NCI-H345 (cell line): ENCODE data around the gene DLGAP4.
"Not testable (repeated sequence)": the region's sequence is repeated elsewhere in the genome, so short reads cannot be mapped to it uniquely, and the experiment has no call there.

Experiments used
- DNase-seq: peaks from one replicate; lab custom pipeline; 2025; lab: John Stamatoyannopoulos, UW

DLGAP4 gene

DNA sequence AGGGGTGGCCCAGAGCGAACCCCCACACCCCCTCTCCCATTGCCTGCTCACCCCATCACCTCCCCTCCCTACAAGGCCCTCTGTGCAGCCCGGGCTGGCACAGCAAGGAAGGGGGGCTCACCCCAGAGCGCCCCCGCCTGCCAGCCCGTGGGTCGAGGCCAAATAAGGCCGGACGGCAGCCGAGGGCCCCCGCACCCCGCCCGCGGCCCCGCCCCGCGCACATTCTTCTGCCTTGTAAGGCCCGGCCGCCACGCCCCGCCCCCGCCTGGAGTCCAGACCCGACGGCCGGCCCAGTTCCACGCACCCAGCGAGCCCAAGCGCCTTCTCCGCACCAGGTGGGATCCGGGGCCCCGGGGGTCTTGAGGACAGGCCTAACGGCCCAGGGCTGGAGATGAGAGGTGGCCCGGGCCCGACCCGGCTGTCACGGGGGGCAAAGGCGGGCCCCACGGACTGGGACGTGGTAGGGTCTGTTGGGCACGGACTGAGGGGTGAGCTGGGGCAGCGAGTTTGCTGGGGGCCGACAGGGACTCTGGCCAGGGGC, 235.2 kb downstream of the DLGAP4 start, which contains the start of gene MYL9:
Gene MYL9, plus strand, starts transcription at position 293 of the 541 bp plus-strand sequence. CDS start 3,366 bp downstream, outside the sequence.
- no peak for DNase-seq

DNA sequence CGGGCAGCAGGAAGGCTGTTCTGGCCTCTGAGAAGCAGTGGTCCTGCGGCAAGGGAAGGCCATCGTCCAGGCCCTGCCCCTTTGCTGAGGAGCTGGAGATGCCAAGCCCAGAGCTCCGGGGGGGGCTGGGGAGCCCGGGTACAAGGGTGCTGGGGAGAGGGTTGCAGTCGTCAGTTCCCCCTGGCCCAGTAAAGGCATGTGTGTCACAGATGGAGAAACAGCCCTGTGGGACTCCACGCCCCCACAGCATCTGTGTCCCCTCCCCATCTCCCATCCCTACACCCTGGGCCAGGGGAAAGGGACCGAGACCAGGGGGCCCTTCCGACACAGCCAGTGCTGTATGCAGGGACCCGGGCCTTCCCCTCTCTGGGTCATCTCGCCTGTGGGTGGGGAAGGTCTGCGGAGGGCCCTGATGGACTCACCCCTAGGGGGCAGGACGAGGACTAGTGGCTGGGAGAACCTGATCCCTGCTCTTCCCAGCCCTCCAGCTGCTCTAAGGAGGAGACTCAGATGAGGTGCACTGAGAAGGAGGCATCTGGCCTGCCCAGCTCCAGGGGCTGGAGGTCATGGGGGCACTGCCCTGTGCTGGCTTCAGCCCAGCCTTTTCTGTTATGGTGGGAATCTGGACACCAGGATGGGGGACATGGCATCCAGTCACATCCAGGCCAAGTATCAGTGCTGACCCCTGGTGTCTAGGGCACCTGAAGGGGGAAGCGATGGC, 235.8 kb downstream of the DLGAP4 start:
- DNase-seq = no peak

DNA sequence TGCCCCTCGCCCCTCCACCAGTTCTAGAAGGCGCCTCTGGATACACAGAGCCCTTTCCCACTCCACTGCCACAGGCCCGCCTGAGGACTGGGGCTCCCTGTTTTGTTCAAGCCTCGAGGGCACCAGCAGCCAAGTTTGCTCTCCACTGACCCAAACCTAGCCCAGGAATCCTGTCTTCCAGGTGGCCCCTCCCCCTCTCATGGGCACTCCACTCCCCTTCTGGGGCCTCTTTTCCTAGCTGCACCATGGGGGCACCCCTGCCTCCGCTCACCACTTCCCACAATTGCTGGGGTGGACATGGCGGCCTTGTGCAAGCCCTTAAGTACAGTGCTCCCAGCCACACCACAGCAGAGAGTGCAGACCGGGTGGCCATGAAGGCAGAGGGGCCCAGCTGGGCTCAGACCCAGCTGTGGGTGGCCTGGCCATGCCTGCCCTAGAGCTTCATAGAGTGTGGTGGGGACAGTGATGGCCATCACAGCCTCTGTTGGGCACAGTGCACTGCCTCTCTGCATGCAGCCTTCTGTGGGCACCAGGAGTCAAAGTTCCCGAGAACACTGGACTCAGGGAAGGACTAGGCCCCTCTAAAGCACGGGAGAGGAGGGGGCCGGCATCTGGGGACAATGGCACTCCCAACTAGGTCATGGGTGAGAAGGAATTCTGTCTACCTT, 236.5 kb downstream of the DLGAP4 start:
- DNase-seq = no peak

DNA sequence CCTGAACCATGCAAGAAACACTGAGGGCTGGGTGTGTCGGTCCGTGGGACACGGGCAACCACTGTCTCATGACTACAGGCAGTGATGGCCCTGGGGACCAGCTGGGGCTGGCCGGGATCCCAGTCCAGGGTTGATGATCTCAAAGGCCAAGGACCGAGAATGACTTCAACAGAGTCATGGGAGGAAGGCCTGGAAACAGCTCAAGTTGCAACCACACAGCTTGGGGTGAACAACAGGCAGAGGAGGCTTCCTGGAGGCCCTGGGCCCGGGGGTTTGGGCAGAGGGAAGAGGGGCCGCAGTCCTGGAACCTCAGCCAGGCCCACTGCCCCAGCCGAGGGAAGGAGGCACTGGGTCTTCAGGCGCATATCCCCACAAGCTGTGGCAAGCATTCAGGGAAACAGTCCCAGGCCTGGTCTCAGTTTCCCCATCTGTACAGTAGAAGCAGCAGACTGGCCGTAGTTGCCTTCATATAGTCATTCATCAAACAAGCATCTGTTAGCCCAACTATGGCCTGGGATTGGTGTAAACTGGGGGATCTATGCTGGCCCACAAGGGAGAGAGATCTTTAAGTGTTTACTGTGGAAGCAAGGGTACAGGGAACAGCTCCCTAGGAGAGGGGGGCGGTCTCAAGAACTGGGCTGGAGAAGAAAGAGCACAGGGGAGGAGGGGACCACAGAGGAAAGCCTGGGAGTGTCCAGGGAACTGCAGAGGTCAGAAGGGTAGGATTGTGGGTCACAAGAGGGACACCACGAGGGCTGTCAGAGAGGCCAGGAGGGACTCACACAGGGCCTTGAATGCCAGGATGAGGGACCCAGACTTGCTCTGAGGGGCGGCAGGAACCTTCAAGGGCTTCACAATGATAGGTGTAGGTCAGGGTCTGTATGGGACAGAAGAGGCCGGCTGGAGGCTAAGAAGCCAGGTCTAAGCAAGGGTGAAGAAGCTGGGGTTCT, 237.3 kb downstream of the DLGAP4 start:
- no peak for DNase-seq

DNA sequence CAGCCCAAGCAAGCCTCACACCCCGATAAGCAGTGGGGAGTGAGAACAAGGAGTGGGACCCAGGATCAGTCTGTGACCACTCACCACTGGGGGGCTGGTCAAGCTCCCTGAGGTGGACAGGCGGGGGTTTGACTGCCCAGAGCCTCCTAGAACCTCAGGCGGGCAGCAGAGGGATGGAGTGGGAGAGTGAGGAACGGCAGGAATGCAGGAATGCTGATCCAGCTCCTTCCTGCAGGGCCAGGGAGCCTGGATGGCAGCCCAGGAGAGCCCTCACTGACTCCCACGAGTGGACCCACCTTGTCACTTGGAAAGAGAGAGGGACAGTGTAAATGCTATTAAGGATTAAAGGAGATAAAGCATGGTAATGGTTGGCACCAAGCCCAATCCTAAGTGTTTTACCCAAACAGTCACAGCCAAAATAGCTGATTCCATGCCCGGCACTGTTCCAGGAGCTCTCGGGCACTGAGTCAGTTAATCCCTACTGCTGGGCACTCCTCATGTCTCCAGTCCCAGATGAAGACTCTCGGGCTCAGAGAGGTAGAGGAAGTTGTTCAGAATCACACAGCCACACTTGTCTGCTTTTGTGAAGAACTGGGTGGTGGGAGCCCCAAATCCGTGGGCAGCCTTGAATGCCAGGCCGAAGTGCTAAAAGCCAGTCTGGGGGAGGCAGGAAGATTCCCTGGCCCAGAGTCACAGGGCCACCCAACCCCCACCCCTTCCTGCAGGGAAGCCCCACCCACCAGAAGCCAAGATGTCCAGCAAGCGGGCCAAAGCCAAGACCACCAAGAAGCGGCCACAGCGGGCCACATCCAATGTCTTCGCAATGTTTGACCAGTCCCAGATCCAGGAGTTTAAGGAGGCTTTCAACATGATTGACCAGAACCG, 238.2 kb downstream of the DLGAP4 start:
- DNase-seq = peak; percentile 13

DNA sequence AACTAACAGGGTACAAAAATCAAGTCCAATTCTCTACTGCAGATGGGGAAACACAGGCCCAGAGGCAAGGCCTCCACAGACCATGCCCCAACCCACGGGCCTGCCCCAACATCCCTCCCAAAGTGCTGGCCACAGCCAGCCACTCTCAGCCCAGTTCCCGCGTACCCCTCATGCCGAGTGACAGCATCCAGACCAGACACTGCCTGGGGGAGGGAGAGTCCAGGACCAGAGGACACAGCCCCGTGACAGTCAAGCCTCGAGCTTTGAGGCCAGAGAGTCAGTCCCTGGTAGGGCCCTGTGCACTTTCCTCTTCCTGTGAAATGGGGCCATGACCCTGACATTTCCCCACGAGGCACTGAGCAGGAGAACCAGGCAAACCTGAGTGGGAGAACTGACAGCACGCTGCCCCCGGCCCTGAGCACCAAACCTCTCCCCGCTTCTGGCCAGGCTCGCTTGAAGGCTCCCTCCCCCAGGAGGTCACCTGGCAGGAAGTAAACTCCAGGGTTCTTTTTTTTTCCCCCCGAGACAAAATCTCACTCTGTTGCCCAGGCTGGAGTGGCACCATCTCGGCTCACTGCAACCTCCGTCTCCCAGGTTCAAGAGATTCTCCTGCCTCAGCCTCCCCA, 240.1 kb downstream of the DLGAP4 start:
- no peak for DNase-seq

DNA sequence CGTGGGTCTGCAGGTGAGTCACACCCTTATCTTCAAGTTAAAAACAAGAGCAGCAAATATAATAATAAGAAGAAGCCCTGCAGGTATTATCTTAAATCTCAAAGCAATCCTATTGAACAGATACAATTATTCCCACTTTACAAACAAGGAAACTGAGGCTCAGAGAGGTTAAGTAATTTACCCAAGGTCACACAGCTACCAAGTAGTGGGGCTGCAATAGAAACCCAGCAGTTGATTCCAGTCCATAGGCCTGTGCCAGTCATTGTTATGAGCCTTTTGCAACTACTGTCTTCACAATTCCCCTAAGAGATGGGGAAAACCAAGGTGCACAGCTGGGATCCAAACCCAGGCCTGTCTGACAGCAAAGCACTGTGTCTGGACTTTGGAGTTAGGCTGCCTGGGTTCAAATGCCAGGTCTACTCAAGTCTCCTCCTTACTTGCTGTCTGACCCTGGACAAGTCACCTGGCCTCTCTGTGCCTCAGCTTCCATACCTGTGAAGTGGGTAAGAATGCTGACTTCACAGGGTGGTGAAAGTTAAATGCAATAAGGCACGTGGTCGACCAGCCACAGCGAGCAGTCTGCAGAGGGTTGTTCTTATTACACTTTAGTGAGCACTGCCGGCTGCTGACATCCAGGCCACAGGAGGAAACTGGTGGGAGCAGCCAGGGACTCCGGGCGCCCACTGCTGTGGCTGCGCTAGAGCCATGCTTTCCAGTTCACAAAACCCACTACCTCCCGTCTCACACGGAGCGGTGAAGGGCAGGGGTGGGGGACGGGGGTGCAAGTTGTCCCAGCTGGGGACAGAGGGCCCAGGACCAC, 241.3 kb downstream of the DLGAP4 start:
- no peak for DNase-seq

DNA sequence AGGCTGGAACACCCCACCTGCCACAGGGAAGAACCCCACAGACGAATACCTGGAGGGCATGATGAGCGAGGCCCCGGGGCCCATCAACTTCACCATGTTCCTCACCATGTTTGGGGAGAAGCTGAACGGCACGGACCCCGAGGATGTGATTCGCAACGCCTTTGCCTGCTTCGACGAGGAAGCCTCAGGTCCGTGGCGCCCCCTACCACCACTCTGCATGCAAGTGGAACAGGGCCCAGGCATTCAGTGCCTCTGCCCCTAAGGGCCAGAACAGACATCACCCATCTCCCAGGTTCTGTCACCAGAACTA, 241.8 kb downstream of the DLGAP4 start:
- DNase-seq = no peak

DNA sequence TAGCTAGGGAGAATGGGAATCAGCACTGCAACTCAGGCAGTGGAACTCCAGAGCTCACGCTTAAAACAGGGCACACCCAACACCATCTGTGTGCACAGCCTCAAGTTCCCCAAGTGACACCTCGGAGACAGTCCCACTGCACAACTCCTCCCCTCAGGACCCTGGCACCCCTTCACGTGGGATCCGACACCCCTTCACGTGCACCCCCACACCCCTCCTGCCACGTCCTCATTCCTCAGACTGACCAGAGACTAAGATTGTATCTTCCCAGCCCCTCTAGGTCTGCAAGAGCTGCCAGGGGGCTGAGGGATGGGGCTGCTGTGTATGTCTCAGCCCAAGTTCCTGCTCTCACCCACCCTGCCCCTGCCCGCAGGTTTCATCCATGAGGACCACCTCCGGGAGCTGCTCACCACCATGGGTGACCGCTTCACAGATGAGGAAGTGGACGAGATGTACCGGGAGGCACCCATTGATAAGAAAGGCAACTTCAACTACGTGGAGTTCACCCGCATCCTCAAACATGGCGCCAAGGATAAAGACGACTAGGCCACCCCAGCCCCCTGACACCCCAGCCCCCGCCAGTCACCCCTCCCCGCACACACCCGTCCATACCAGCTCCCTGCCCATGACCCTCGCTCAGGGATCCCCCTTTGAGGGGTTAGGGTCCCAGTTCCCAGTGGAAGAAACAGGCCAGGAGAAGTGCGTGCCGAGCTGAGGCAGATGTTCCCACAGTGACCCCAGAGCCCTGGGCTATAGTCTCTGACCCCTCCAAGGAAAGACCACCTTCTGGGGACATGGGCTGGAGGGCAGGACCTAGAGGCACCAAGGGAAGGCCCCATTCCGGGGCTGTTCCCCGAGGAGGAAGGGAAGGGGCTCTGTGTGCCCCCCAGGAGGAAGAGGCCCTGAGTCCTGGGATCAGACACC, 242.8 kb downstream of the DLGAP4 start:
- DNase-seq = no peak

DNA sequence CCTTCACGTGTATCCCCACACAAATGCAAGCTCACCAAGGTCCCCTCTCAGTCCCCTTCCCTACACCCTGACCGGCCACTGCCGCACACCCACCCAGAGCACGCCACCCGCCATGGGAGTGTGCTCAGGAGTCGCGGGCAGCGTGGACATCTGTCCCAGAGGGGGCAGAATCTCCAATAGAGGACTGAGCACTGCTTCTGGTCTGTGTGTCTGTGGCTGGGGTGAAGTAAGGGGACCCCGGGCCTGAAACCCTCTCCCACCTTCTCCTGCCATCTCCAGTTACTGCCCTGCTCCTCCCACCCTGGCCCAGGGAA, 243.4 kb downstream of the DLGAP4 start:
- DNase-seq = no peak

DNA sequence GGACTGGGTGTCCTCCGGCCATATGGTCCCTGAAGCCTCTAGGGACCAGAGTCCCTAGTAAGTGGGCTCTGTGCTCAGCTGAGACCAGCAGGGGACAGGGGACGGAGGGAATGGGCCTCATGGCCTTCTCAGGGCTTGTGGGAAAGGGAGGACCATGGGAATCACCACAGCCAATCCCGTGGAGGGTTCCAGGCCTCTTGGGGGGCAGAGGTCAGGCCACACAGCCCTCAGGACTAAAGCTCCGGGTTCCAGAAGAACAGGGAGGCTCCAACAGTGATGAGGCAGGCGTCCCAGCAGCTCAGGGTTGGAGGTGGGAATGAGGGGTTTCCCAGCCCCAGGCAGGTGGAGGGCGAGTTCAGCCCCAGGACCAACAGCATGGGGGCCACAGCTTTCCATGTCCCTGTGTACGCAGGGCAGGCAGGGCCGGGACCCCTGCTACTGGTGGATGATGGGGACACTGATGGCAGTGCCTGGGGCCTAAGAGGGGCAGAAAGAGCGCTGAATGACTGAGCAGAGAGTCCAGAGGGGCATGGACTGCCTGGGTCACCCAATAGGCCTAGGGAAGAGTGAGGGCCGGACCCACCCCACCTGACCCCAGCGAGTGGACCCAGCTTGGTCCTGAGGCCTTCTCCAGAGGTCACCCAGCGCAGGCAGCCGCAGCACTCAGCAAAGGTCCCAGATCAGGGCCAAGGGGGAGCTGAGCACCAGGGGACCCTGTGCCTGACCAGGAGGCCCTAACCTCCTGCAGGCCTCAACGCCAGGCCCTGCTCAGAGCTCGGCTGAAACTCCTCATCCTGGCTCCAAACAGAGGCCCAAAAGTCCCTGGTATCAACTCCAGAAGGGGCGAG, 244.0 kb downstream of the DLGAP4 start:
- DNase-seq = no peak

DNA sequence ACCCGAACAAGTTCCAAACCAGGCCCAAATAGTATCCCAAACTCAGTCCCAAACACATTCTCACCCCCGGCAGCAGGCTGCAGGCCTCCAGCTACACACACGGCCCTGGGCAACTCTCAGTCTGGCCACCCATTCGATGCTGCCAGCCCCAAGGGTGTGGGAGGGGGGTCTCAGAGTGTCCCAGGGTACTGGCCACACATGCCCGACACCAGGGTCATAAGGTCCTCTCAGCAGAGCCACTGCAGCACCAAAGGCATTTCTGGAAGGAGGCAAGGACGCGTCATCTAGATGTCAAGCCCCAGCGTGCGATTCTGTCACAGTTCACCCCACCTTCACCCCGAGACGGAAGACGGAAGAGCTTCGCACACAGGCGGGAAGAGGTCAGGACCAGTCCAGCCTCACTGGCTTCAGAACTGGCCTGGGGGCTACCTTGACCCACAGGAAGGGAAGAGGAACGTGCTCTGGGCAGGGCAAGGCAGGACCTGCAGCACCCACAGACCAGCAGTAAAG, 244.7 kb downstream of the DLGAP4 start:
- DNase-seq = no peak

DNA sequence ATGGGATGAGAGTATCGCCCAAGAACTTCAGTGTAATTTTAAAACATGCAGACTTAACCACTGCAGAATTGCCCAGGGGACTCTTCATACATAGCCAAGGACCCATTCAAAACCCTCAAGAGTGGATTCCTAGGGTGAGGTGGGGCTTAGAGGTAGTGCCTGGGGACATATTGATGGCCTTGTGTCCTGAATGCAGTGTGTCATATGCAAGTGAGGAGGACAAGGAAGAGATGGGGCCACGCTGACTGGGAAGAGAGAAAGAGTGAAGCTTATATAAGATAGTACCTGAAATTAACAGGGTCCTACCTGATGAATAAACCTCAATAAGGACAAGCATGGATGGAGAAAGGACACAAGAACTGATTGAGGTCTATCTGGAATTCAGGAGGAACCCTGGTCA, 249.1 kb downstream of the DLGAP4 start:
- DNase-seq = no peak

DNA sequence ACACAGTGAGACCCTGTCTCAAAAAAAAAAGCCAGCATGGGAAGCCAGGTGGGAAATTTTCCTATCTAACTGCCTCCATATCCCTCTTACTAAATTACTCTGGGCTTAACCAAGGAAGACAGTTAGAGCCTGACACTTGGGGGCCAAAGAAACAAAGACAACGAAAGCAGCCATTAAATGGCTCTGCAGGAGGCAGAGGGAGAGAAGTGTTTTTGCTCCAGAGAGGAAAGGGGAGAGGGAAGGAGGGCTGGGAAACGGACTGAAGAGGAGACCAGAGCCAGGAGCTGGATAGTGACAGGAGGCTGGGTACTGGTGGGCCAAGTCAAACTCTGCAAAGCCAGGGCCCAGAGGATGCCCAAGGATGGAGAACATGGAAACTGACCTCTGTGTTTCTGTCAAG, 256.6 kb downstream of the DLGAP4 start:
- no peak for DNase-seq

DNA sequence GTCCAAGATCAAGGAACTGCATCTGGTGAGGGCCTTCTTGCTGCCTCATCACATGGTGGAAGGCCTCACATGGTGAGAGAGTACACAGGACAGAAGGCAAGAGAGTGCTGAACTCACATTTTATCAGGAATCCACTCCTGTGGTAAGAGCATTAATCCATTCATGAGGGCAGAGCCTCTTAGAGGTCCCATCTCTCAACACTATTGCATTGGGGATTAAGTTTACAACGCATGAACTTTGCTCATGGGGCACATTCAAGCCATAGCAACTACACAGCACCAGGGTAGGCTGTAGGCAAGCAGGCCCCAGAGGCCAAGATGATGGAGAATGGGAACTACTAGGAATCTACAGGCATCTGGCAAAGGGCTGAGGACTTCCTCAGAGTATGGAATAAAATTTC, 257.2 kb downstream of the DLGAP4 start:
- DNase-seq = no peak

DNA sequence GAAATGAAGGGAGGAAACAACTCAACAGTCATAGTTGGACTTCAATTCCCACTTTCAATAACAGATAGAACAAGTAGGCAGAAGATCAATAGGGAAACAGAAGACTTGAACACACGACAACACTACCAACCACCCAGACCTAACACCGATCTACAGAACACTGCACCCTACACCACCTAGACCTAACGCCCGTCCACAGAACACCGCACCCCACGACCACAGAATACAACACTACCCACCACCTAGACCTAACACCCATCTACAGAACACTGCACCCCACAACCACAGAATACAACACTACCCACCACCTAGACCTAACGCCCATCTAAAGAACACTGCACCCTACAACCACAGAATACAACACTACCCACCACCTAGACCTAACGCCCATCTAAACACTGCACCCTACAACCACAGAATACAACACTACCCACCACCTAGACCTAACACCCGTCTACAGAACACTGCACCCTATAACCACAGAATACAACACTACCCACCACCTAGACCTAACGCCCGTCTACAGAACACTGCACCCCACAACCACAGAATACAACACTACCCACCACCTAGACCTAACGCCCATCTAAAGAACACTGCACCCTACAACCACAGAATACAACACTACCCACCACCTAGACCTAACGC, 258.1 kb downstream of the DLGAP4 start:
- not testable (repeated sequence) for DNase-seq

DNA sequence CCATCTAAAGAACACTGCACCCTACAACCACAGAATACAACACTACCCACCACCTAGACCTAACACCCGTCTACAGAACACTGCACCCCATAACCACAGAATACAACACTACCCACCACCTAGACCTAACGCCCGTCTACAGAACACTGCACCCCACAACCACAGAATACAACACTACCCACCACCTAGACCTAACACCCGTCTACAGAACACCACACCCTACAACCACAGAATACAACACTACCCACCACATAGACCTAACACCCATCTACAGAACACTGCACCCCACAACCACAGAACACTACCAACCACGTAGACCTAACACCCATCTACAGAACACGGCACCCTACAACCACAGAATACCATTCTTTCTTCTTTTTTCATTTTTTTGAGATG, 258.6 kb downstream of the DLGAP4 start:
- not testable (repeated sequence) for DNase-seq
